ENCODE measurements around the gene GSK3A.

The GSK3A gene

DNA sequence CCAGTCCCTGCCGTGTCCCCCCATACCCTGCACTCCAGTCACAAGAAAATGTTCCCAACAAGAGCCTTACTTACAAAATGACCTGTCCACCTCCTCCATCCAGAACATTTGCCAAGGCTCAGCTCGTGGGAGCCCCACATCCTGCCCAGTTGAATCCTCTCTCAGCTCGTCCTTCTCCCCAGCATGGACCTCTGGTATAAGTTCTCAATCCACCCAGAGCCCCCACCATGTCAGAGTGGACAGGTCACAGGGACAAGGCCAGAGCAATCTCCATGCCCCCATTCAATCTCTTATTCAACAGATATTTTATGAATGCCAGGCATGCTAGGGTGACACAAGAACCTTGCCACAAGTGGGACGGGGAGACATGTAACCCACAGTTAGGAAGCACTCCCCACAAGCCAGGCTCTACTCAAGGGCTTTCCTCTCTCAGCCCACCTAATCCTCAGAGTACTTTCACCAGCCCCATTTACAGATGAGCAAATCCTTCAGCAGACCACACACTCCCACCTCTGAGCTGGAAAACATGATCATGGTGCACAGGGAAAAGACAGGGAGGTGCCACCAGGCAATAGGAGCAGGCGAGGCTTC is 40.0 kb downstream of the GSK3A start:
- Histone ChIP-seq H3K9me3 (ENCODE audit: control insufficient read depth, insufficient read depth, low read depth, low read length) (no peaks in the 10 kb centered on the region), H3K36me3 (ENCODE audit: control insufficient read depth in 2 of 2, insufficient read depth in 1 of 2, low read length in 2 of 2) (peaks cover 76 to 94% of the 10 kb centered on the region in 2 experiments), H3K27ac (ENCODE audit: extremely low read depth, low read depth, low read length) (peak overlapping the region; percentile 2; the same call in 1 of the 2 replicates), H3K4me1 (ENCODE audit: control insufficient read depth, insufficient read depth, low read length) (no peaks in the 10 kb centered on the region), H3K4me3 (ENCODE audit: low read depth, low read length) (no peak overlapping the region)
- POLR2A ChIA-PET, result interaction anchor here (0.5 to 1.2 kb wide), 2 partner anchors 15 to 195 kb away, joined by 3 to 5 read pairs; no protein-coding TSS in a partner anchor
- CTCF ChIA-PET, result interaction anchor here (1.1 to 1.3 kb wide), 2 partner anchors 18 to 94 kb away, joined by 3 to 4 read pairs; no protein-coding TSS in a partner anchor
- TF ChIP-seq ZNF776 (tag by site-specific recombination; IDR thresholded peaks at IDR 0.05; ENCODE audit: borderline replicate concordance) (no peak), ZNF549 (tag by site-specific recombination; IDR thresholded peaks at IDR 0.05) (no peak), ZNF571 (tag by site-specific recombination; IDR thresholded peaks at IDR 0.05) (no peak), GLI2 (tag by site-specific recombination; IDR thresholded peaks at IDR 0.05; ENCODE audit: borderline replicate concordance, low read depth) (no peak), ZNF157 (tag by site-specific recombination; IDR thresholded peaks at IDR 0.05) (no peak)

DNA sequence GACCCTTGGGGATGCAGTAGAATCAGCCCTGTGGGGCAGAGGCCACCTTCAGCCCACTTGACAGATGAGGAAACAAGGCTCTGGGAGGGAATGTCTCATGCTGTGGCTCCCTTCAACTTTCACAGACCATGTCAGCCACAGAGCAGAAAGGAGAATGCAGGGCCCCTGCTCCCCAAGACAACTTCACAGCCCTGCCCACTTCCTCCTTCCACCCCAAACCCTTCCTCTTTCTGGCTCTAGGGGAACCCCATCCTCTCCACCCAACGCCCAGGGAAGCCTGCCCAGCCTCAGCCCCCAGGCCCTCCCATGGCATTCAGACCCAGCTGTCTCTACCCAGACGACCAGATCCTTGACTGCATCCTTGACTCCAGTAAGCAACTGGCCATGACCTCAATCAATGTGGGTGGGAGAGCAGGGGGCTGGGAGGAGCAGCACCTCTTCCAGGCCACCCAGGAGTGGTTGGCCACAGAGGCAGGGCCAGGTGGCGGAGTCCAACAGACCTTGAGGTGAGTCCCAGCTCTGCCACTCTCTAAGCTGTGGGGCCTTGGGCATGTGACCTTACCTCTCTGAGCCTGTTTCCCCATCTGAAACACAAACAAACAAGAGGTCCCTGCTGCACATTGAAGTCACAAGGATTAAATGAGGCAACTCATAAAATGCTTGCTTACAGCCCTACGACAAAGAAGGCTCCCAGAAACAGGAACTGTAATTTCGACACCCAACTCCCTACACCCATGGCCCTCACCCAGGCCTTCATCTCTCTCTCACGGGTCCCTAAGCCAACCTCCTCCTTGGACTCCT is 40.7 kb downstream of the GSK3A start:
- CTCF ChIA-PET, result interaction anchor here (1.1 kb wide), 1 partner anchor 17 kb away, joined by 3 read pairs; no protein-coding TSS in a partner anchor
- no peaks in the 10 kb centered on the region for H3K4me1 ChIP-seq (ENCODE audit: control insufficient read depth, insufficient read depth, low read length)
- H3K36me3 ChIP-seq (ENCODE audit: control insufficient read depth in 2 of 2, insufficient read depth in 1 of 2, low read length in 2 of 2), result peaks cover 69 to 94% of the 10 kb centered on the region in 2 experiments
- H3K9me3 ChIP-seq (ENCODE audit: control insufficient read depth, insufficient read depth, low read depth, low read length), result no peaks in the 10 kb centered on the region
- TF ChIP-seq ZNF37A (tag by site-specific recombination; IDR thresholded peaks at IDR 0.05) (no peak), ZNF624 (tag by site-specific recombination; IDR thresholded peaks at IDR 0.05) (no peak), ZNF19 (tag by site-specific recombination; IDR thresholded peaks at IDR 0.05; ENCODE audit: low read depth) (no peak), ZNF664 (tag by site-specific recombination; IDR thresholded peaks at IDR 0.05) (peak; percentile 53; the same call in 1 of the 2 replicates), ZNF654 (tag by site-specific recombination; IDR thresholded peaks at IDR 0.05; ENCODE audit: low read depth) (no peak), ZSCAN16 (tag by site-specific recombination; IDR thresholded peaks at IDR 0.05) (no peak), ZNF544 (tag by site-specific recombination; IDR thresholded peaks at IDR 0.05) (no peak), SCRT1 (tag by site-specific recombination; IDR thresholded peaks at IDR 0.05; ENCODE audit: borderline replicate concordance) (no peak), WT1 (tag by site-specific recombination; IDR thresholded peaks at IDR 0.05) (no peak), ZNF311 (tag by site-specific recombination; IDR thresholded peaks at IDR 0.05; ENCODE audit: borderline replicate concordance) (no peak), ZNF121 (tag by site-specific recombination; IDR thresholded peaks at IDR 0.05) (no peak), KLF9 (tag by site-specific recombination; IDR thresholded peaks at IDR 0.05; ENCODE audit: low read depth) (no peak), KLF8 (tag by site-specific recombination; IDR thresholded peaks at IDR 0.05) (no peak), EGR2 (tag by site-specific recombination; IDR thresholded peaks at IDR 0.05; ENCODE audit: low read depth) (0 out of 2 replicates have a peak, but pooled peaks have one; percentile 5)
- TF ChIP-seq, protein P1, sequence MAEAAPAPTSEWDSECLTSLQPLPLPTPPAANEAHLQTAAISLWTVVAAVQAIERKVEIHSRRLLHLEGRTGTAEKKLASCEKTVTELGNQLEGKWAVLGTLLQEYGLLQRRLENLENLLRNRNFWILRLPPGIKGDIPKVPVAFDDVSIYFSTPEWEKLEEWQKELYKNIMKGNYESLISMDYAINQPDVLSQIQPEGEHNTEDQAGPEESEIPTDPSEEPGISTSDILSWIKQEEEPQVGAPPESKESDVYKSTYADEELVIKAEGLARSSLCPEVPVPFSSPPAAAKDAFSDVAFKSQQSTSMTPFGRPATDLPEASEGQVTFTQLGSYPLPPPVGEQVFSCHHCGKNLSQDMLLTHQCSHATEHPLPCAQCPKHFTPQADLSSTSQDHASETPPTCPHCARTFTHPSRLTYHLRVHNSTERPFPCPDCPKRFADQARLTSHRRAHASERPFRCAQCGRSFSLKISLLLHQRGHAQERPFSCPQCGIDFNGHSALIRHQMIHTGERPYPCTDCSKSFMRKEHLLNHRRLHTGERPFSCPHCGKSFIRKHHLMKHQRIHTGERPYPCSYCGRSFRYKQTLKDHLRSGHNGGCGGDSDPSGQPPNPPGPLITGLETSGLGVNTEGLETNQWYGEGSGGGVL (tag by site-specific recombination; IDR thresholded peaks at IDR 0.05), result no peak
- TF ChIP-seq, protein P2, sequence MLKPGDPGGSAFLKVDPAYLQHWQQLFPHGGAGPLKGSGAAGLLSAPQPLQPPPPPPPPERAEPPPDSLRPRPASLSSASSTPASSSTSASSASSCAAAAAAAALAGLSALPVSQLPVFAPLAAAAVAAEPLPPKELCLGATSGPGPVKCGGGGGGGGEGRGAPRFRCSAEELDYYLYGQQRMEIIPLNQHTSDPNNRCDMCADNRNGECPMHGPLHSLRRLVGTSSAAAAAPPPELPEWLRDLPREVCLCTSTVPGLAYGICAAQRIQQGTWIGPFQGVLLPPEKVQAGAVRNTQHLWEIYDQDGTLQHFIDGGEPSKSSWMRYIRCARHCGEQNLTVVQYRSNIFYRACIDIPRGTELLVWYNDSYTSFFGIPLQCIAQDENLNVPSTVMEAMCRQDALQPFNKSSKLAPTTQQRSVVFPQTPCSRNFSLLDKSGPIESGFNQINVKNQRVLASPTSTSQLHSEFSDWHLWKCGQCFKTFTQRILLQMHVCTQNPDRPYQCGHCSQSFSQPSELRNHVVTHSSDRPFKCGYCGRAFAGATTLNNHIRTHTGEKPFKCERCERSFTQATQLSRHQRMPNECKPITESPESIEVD (tag by site-specific recombination; IDR thresholded peaks at IDR 0.05), result no peak
- TF ChIP-seq, protein P3, sequence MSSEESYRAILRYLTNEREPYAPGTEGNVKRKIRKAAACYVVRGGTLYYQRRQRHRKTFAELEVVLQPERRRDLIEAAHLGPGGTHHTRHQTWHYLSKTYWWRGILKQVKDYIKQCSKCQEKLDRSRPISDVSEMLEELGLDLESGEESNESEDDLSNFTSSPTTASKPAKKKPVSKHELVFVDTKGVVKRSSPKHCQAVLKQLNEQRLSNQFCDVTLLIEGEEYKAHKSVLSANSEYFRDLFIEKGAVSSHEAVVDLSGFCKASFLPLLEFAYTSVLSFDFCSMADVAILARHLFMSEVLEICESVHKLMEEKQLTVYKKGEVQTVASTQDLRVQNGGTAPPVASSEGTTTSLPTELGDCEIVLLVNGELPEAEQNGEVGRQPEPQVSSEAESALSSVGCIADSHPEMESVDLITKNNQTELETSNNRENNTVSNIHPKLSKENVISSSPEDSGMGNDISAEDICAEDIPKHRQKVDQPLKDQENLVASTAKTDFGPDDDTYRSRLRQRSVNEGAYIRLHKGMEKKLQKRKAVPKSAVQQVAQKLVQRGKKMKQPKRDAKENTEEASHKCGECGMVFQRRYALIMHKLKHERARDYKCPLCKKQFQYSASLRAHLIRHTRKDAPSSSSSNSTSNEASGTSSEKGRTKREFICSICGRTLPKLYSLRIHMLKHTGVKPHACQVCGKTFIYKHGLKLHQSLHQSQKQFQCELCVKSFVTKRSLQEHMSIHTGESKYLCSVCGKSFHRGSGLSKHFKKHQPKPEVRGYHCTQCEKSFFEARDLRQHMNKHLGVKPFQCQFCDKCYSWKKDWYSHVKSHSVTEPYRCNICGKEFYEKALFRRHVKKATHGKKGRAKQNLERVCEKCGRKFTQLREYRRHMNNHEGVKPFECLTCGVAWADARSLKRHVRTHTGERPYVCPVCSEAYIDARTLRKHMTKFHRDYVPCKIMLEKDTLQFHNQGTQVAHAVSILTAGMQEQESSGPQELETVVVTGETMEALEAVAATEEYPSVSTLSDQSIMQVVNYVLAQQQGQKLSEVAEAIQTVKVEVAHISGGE (tag by site-specific recombination; conservative IDR thresholded peaks at IDR 0.05; ENCODE audit: low read depth), result no peak
- peak overlapping the region; percentile 2; the same call in 1 of the 2 replicates for H3K27ac ChIP-seq (ENCODE audit: extremely low read depth, low read depth, low read length)
- POLR2A ChIA-PET, result interaction anchor here (0.5 to 1.2 kb wide), 2 partner anchors 14 to 195 kb away, joined by 3 to 5 read pairs; no protein-coding TSS in a partner anchor
- no peak overlapping the region for H3K4me3 ChIP-seq (ENCODE audit: low read depth, low read length)
